Thyroid gland (tissue), 4 donors: ENCODE data around the gene HADHA. TPM values are rescaled to one million over a fixed set of nuclear protein-coding genes. Genes with fewer than 3 reads are reported as not detected.

Experiments used
- DNase-seq, 2 donors: peaks; one replicate each; pipeline ENCODE4 v3.0.0-alpha.2; 2019
- H3K27ac ChIP-seq, 3 donors: fragments of 200-600 bp; sonication (generic); 1 replicate in 2 of 3; 2 replicates in 1 of 3; pipeline ENCODE4 v1.5.1; 2016 to 2019; ENCODE audit warnings: mild to moderate bottlenecking in 1 of 3, moderate library complexity in 1 of 3
- H3K27me3 ChIP-seq: fragments of 200-600 bp; sonication (generic); one replicate; pipeline ENCODE4 v1.5.1; 2019
- H3K36me3 ChIP-seq, 2 donors: fragments of 200-600 bp; sonication (generic); one replicate each; pipeline ENCODE4 v1.5.1; 2016 to 2019
- H3K4me1 ChIP-seq, 2 donors: fragments of 200-600 bp; sonication (generic); one replicate each; pipeline ENCODE4 v1.5.1; 2017 to 2019
- H3K4me3 ChIP-seq, 3 donors: fragments of 200-600 bp; sonication (generic); replicated peaks in 1 of 3; 1 replicate in 2 of 3; 2 replicates in 1 of 3; pipeline ENCODE4 v1.5.1; 2016; ENCODE audit warnings: mild to moderate bottlenecking in 1 of 3
- H3K9me3 ChIP-seq: fragments of 200-600 bp; sonication (generic); one replicate; pipeline ENCODE4 v1.5.1; 2017
- POLR2A ChIP-seq, 2 donors: fragments of 450-650 bp; IDR thresholded peaks; one replicate each; pipeline ENCODE4 v1.6.1; 2017; ENCODE audit warnings: antibody characterized with exemption in 2 of 2, mild to moderate bottlenecking in 2 of 2, moderate library complexity in 1 of 2
- WGBS, 2 donors: methylation state at CpG; one replicate each; pipeline ENCODE4 v1.1.5; 2017; 5-methylcytosine and 5-hydroxymethylcytosine counted together
- intact Hi-C: fragments of 100-400 bp; cut with DNase I; formaldehyde crosslinking; loops from one replicate; pipeline ENCODE4 v1.15.1; 2023
- total RNA-seq, 4 donors: library from RNA; depleted of rRNA; stranded (reverse); fragments of >200 nt; gene quantifications; one replicate each; pipeline ENCODE4 v1.2.3, GENCODE V29; 2016
- TF ChIP-seq, protein P1 (sequence below), 6 experiments: fragments of 200-600 bp in 3 of 6; fragments of 450-650 bp in 3 of 6; sonication (generic) in 3 of 6; IDR thresholded peaks; one replicate each; pipeline ENCODE4 v1.5.1; 2016 to 2019; ENCODE audit warnings: antibody characterized with exemption in 6 of 6, mild to moderate bottlenecking in 2 of 6, inconsistent platforms in 1 of 6, moderate library complexity in 1 of 6

Gene HADHA
- total RNA-seq, 4 donors from 2014 or later: 113 to 149 (median 140) TPM

DNA sequence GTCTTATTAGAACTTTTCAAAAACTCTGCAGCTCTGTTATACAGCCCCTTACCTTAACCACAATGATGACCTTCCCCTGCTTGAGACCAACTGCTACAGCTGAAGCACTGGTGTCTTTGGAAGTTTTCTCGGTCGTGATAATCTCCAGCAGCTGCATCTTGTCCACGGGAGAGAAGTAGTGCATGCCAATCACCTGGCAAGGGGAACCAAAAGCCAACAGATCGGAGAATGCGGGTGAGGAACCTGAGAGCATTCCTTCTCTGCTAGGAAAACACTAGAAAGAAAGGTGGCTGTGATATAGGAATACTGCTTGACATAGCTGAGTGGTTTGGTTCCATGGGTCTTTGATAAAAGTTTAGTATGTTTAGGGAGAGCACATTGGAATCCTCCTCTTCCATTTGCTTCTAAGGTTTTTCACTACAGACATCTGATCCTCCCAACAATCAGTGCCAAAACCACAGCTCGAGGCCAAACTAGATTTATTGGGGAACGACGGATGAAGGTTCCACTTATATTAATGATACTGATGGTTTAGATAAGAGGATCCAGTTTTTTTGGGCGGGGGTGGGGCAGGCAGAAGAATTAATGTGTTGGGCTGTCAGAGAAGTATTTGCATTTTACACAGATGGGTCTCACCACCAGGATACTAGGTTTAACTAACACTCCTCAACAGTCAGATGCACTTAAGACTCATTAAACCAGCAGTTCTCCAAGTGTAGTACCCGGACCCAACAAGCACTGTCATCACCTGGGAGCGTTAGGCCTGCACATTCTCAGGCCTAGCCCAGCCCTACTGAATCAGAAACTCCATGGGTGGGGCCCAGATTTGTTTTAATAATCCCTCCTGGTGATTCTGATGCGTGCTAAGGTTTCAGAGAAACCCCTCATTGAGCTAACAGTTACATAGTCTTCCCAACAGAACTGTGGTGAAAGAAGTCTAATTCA, 49.1 kb downstream of the HADHA start:
- Histone ChIP-seq H3K27ac (no peak overlapping the region), H3K4me1 (no peaks in the 10 kb centered on the region), H3K4me3 (no peak overlapping the region), H3K27me3 (no peaks in the 10 kb centered on the region), H3K9me3 (no peaks in the 10 kb centered on the region), H3K36me3 (peaks cover 58 to 71% of the 10 kb centered on the region in 2 donors)
- 71 to 74% methylated on average over 12 of the region's 12 CpGs for WGBS, 2 donors
- DNase-seq: no peak
- intact Hi-C loops: no loop called here
- TF ChIP-seq, protein P1, sequence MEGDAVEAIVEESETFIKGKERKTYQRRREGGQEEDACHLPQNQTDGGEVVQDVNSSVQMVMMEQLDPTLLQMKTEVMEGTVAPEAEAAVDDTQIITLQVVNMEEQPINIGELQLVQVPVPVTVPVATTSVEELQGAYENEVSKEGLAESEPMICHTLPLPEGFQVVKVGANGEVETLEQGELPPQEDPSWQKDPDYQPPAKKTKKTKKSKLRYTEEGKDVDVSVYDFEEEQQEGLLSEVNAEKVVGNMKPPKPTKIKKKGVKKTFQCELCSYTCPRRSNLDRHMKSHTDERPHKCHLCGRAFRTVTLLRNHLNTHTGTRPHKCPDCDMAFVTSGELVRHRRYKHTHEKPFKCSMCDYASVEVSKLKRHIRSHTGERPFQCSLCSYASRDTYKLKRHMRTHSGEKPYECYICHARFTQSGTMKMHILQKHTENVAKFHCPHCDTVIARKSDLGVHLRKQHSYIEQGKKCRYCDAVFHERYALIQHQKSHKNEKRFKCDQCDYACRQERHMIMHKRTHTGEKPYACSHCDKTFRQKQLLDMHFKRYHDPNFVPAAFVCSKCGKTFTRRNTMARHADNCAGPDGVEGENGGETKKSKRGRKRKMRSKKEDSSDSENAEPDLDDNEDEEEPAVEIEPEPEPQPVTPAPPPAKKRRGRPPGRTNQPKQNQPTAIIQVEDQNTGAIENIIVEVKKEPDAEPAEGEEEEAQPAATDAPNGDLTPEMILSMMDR (IDR thresholded peaks at IDR 0.05): no peak
- TF ChIP-seq POLR2A (IDR thresholded peaks at IDR 0.05): no peak

DNA sequence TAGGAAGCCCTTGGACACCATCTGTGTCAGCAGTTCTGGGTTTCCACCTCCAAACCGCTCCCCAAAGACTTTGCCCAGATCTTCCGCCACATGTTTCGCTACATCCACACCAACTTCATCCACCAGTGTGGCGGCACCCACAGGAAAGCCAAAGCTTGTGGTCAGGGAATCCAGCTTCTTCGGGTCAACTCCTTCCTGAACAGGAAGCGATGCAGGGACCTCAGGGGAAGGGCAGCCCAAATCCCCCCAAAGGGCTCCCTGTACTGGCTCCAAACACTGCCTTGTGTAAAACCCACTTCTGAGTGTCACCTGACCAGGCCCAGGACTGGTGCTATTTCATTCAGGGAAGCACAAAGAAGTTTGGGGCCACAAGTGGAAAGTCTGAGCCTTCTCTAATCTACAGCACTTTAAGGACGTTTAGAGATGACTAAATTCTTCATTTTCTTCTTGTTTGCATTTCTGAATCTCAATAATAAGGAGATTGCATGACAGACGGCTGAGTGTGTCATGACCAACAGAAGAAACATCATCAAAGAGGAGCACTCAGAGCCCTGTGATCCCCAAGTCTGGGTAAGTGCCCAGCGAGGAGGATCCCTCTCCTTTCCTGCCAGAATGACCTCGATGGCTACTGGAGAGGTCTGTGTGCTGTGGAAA, 50.7 kb downstream of the HADHA start:
- TF ChIP-seq POLR2A (IDR thresholded peaks at IDR 0.05): no peak
- TF ChIP-seq, protein P1 (IDR thresholded peaks at IDR 0.05): no peak
- WGBS, 2 donors: 95 to 96% methylated on average over 10 of the region's 10 CpGs
- no peaks in the 10 kb centered on the region for H3K4me1 ChIP-seq
- no peak for DNase-seq
- intact Hi-C loops: no loop called here
- H3K9me3 ChIP-seq: no peaks in the 10 kb centered on the region
- H3K4me3 ChIP-seq: no peak overlapping the region
- no peak overlapping the region for H3K27ac ChIP-seq
- no peaks in the 10 kb centered on the region for H3K27me3 ChIP-seq
- H3K36me3 ChIP-seq: peaks cover 50 to 58% of the 10 kb centered on the region in 2 donors

DNA sequence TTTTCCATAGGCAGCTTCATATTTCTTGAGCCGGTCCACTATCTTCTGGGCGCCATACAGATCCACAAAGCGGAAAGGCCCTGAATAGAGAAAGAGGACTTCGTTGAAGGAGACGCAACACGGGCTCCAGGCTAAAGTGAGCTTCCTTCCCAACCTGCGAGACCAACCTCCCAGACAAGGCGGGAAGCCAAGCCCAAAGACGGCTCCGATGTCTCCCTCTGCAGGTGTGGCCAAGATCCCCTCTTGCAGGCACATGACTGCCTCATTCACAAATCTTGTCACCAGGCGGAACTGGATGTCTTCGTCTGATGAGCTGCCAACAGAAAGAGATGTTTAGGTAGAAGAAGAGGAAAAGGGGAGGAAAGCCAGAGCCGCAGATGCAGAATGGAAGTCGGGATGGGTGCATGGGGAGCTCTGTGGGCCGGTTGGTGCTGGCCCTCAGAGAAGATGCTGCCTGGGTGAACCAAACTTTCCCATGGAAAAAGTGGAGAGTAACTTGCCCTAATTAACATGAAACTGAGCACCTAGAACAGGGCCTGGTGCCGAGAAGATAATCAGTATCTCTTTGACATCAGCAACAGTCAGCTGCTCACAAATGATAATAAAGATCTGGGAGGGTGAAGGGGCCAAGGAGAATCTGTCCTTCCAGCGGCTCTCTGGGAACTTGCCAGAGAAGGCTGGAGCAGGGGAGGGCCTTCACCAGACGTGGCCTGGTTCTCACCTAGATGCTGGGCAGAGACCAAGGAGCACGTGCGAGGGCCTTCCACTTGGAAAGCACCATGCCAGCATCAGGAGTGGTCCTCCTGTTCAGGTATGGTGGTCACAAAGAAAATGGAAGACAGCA, 52.9 kb downstream of the HADHA start:
- Histone ChIP-seq H3K9me3 (no peaks in the 10 kb centered on the region), H3K27me3 (no peaks in the 10 kb centered on the region), H3K27ac (no peak overlapping the region), H3K4me1 (no peaks in the 10 kb centered on the region), H3K36me3 (peaks cover 34 to 40% of the 10 kb centered on the region in 2 donors), H3K4me3 (no peak overlapping the region)
- 90 to 92% methylated on average over 20 of the region's 20 CpGs for WGBS, 2 donors
- no peak for DNase-seq
- TF ChIP-seq, protein P1 (IDR thresholded peaks at IDR 0.05): no peak
- TF ChIP-seq POLR2A (IDR thresholded peaks at IDR 0.05): no peak
- intact Hi-C loops: no loop called here

DNA sequence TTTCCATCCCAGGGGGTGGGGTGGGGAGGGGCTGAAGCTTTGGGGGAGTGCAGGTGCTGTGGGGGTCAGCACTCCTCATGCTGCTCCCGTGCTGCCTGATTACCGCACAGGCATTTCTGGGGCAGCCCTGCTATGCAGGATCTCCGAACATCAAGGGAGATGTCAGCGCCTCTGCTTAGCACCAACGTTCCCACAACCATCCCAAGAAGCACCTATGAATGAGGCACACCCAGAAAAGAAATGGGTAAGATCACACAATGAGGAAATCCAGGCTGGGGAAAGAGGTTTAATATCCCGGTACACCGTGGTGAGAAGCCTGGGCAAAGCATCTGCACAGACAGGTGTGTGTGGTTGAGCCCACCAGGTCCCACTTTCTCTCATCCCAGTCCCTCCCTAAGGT, 54.1 kb downstream of the HADHA start:
- intact Hi-C loops: no loop called here
- no peak for DNase-seq
- Histone ChIP-seq H3K27me3 (no peaks in the 10 kb centered on the region), H3K4me3 (no peak overlapping the region), H3K27ac (no peak overlapping the region), H3K9me3 (no peaks in the 10 kb centered on the region), H3K4me1 (peaks cover 0 to 5% of the 10 kb centered on the region in 2 donors), H3K36me3 (peaks cover 31 to 35% of the 10 kb centered on the region in 2 donors)
- 85 to 89% methylated on average over 7 of the region's 7 CpGs for whole genome bisulfite sequencing, 2 donors
- TF ChIP-seq POLR2A (IDR thresholded peaks at IDR 0.05): no peak
- TF ChIP-seq, protein P1 (IDR thresholded peaks at IDR 0.05): no peak
